Activated gamma-delta T cell (primary cell): Measurements from ENCODE around the gene KAZN.

Experiments
- DNase-seq: peaks from one replicate; lab custom pipeline; 2025; lab: John Stamatoyannopoulos, UW

The KAZN gene

DNA sequence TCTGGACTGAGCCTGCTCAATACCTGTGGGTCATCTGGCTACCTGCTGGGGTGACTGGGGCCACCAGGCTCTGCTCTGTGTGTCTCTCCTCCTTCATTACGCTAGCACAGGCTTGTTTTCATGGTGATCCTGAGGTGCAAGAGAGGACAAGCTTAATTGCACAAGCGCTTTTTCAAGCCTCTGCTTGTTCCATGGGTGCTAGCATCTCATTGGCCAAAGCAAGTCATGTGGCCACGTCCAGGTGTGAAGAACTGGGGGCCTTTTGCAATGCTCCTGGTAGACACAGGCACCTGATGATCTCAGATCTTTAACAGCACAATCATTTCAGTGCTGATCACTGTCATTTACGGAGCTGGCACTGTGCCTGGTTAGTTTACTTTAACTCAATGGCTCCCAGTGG, 114.6 kb downstream of the KAZN start:
- DNase-seq = no peak

DNA sequence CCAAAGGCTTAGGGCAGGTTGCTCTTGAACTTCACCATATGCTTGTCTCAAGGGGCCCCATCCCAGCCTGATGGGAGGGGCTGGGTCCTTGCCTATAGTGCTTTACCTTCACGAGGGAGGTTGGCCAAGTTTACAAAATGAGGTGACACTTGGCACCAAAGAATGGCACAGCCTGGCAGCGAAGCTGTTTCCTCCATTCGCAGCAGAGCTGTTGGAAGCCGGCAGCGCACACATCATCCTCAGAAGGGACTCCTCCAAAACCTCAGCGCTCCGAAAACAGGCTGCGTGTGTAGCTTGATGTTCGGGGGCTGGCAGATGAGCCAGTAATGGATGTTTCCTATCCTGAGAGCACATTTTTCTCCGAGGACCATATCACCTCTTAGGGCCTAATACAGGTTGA, 116.8 kb downstream of the KAZN start:
- no peak for DNase-seq

DNA sequence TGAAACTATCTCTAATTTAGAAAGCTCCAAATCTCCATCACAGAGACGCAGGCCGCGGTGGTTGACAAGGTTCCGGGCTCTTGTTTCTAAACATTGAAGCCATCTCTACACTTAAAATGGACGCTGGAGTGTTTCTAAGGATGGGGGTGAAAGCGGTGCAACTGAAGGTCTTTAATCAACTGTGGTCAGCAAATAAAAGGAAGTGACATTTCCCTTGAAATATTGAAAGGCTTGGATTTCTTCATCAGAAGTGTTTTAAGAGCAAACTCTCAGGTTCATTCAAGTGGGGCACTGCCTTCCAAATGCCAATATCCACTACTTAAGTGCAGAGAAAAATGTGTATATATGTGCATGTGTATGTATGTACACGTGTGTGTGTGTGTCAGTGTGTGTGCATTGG, 117.3 kb downstream of the KAZN start:
- no peak for DNase-seq

DNA sequence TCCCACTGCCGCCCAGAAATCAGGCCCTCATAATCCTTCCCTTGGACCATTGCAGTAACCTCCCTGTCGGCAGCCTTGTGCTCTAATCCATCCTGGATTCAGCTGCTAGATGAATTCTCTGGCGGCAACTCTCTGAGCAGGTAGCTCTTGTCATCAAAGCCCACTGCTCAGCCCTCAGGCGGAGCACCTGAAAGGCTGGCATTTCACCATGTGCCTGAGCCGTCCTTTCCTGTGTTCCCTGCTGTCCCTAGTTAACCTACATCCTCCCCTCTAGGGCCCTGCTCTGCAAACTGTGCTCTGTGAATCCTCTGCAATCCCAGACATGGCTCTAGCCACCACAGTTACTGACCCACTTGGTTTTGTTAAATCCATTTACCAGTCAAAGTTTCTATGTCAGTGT, 118.0 kb downstream of the KAZN start:
- DNase-seq = no peak

DNA sequence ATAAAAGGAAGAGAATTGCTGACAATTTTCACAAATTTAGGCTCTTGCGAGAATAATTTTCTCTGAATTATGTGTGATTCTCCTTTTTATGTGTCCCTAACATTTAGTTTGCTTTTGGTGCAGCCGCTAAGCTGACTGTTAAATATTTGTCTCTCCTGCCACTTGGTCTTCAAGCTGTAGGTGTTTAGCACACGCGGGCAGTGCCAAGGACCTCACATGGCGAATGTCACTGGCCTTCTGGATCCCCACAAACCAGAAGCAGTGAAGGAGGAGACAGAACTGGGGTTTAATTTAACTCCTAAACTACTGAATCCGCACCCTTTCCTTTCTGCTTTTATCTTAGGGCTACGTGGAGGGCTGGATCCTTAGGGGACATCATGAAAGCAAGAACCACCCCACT, 120.0 kb downstream of the KAZN start:
- DNase-seq = no peak

DNA sequence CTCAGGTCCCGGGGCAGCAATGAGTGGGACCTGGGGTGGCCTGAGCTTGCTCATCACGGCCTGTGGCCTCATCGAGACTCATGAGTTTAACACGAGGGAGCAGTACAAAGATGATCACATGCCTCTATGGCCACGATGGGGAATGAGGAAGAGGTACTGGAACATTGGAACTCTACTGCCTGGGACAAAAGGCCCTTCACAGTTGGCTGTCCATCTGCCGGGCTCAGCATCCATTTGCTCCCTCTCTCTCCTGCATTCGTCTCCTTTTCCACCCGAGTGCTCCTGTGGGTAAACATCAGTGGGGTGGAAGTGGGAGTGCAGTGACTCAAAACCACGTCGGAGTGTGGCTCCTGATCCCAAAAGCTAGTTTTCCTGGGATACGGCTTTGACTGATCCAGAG, 124.9 kb downstream of the KAZN start:
- no peak for DNase-seq

DNA sequence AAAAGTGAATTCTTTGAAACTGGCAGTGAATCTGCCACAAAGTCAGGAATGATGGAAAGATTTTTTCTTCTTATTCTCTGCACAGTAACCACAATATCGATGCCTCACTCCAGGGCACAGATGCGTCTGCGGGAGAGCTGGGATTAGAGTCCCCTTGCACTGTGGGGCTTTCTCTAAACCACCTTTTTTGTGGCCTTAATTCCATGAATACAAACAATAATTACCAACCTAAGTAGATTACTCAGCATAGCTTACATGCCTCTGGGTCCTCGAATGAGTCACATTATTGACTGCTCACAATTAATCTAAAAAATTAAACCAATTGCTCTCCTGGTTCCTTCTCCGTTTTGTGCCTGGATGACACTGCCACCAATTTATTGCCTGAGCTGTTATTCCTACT, 125.8 kb downstream of the KAZN start:
- DNase-seq = no peak

DNA sequence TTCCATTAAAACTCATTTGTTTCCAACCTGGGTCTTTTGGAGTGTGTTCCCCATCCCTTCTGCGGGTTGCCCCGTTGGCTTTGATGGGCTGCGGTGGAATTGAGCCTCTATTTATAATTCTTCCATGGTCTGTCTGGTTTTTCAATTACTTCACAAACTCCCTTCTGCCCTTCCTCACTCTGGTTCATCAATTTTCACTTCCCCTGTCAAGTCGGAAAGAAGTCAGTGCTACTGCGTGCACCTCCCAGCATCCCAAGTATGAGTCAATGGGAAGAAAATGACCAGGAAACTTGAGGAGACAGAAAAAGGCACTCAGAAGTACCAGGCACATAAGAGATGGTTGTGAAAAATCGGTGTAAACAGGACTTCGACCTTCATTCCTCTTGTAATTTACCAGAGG, 126.2 kb downstream of the KAZN start:
- no peak for DNase-seq

DNA sequence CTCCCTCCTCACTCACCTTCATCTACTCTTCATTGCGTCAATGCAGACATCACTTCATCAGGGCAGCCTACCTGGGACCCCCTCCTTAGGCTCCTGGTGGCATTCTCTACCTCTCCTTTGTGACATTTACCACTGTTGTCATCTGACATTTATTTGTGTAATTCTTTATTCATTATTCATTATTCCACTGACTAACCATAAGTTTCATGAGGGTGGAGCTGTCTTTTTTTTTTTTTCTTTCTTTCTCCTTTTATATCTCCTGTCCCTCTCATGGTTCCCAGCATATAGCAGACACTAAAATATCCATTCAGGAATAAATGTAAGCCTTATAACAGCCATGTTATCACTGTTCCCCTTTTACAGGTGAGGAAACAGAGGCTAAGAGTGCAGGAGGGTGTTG, 126.8 kb downstream of the KAZN start:
- DNase-seq = no peak

DNA sequence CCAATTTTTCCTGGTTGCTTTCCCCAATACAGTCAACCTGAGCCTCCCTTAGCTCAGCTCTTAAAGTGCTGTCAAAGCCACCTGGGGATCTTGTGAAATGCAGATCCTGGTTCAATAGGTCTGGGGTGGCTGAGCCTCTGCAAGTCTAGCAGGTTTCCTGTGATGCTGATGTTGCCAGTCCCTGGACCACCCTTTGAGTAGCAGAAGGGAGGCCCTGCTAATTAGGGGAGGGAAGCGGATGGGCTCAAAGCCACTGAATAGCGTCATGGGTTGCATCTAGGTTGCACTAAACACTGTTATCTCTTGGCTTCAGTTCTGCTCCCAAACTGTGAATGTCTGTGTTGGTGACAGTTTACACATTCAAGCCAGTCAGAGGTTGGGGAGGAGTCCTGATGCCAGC, 127.2 kb downstream of the KAZN start:
- DNase-seq = no peak

DNA sequence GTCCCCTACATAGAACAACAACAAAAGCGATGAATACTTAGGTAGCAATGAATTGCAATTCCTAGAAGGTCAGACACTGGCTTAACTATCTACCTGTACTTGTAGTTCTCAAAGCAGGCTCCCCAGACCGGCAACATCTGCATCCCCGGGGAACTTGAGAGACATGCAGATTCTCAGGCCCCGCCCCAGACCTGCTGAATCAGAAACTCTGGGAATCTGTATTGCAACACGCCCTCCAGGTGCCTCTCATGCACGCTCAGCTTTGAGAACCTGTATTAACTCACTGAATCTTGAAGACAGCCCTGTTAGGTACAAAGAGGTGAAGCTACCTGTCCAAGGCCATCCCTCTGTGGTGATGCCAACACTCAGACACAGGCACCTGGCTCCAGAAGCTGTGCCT, 128.1 kb downstream of the KAZN start:
- DNase-seq = no peak

DNA sequence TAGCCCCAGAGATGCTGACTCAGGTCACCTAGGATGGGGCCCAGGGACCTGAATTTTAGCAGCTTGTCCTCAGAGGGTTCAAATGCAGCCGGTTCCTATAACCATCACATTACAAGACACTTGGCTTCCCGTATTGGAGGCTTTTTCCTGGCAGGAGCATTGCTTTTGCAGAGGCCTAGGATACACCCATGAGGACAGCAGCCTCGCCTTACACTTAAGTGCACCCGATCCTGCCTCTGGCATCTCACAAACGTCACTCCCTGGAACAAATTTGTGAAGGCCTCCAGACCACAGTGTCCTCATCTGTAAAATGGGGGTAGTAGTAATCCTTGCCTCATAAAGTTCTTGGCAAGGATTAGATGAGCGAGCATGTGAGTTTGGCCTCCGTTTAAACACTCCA, 130.0 kb downstream of the KAZN start:
- no peak for DNase-seq

DNA sequence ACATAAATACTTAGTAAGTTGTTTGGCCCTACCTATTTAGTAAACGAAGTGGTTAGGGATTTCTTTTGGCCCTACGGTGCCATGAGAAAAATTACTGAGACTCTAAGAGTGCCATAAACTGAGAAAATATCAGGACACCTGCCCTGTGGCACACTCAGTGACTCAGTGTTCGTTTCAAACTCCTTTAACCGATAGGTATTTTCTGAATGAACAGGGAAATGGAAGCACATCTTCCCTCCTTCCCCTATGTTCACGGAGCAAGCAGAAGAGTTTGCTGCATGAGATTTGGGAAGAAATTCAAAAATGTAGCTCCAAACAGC, 134.2 kb downstream of the KAZN start:
- no peak for DNase-seq

DNA sequence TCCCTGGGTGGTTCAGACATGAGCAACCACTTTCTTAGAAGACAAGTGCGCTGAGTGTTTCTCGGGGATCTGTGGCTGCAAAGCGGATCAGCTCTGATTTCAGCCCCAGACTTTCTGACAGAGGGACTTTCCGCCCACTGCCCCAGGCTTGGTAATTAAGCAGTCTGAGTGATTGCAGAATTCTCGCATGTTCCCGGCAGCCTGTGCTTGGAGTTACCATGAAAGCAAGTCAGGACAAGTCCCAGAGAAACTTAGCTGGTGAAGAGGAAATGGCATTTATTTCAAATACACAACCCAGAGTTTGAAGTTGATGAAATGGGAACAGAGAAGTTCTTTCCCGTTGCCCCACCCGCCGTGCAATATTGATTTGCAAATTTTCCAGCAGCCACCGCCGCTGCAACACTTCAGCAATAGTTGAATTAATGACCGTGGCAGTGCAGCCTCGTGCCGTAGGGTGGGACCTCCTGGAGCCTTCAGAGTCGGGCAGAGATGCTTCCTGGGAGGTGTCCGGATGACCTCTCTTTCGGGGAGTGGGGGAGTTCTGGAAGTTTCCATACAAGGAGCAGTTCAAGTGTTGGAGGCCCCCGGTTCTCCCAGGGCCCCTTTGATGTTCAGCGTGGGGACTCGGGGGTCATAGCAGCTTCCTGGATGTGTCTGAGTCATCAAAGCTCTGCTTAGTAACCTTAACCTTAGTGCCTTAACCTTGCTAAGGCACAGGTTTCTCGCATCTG, 134.7 kb downstream of the KAZN start:
- DNase-seq = no peak

DNA sequence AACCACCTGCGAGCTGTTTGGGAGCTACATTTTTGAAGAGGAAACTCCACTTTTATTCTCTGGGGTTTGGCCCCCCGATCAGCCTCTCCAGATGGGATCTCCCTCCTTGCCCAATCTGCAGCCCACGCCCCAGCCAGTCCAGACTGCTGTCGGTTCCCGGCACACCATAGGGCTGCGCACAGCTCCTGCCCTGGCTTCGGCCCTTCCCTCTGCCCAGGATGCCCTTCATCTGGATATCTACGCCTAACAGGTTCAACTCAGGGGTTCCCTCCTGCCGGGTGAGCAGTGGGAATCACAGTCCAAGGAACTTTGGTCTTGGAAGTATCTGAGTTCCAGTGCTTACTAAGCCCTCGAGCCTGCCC, 135.3 kb downstream of the KAZN start:
- DNase-seq = no peak

DNA sequence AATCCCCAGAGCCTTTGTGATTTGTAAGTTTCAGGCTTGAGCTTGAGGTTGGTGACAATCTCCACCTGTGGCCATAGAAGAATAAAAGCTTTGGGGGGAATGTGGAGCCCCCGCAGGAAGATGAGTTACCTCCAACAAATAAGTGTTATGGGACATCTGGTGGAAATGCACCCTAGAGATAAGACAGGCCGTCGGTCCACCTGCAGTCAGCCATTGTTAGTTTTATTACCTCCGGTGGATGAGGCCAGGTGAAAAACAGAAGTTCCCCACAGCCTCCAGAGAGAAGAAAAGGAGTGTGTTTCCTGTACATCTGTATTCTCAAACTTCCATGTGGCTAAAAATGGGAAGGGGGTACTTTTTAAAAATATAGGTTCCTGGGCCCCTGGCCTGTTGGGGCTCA, 137.4 kb downstream of the KAZN start:
- no peak for DNase-seq

DNA sequence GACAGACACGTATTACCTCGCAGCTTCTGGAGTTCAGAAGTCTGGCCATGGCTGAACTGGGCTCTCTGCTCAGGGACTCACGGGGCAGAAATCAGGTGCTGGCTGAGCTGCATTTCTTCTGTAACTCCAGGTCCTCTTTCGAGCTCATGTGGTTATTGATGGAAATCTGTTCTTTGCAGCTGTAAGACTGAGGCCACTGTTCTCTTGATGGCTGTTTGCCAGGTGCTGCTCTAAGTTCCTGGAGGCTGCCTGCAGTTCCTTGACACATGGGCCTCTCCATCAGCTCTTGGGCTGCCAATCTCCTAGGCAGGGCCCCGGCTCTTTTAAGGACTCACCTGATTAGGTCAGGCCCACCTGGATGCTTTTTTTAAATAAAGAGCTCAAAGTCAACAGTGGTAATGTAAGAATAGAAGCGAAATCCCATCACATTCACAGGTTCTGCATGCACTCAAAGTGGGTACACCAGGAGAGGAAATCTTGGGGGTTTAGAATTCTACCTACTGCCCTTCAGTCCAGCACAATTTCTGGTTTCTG, 139.1 kb downstream of the KAZN start:
- no peak for DNase-seq

DNA sequence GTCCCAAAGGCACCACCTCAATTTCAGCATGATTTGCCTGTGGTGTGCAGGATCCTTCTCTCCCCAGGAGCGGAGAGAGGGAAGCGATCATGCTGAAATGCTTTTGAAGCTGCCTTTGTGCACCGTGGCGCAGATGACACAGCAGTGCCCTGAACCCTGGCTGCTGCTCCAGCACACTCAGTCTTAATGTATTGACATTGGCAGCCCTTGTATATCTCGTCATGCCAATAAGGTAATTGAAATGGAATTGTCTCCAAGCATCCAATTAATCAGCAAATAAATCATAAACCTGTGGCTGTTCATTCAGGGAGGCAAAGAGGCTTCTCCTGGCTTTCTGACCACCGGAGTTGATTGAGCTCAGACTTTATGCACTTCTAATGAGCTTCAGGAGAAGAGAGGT, 139.8 kb downstream of the KAZN start:
- no peak for DNase-seq

DNA sequence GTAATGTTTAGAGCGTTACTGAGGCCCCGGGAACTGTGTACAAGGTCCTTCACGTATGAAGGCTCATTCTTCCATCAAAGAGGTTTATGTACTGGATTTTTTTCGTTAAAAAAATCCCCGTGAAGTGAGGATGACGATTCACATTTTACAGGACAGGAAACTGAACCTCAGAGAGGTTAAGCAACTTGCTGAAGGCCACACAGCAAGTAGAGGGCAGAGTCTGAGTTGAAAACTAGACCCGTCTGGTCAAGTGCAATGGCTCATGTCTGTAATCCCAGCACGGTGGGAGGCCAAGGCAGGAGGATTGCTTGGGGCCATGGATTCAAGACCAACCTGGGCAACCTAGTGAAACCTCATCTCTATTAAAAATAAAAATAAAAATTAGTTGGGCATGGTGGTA, 140.2 kb downstream of the KAZN start:
- no peak for DNase-seq

DNA sequence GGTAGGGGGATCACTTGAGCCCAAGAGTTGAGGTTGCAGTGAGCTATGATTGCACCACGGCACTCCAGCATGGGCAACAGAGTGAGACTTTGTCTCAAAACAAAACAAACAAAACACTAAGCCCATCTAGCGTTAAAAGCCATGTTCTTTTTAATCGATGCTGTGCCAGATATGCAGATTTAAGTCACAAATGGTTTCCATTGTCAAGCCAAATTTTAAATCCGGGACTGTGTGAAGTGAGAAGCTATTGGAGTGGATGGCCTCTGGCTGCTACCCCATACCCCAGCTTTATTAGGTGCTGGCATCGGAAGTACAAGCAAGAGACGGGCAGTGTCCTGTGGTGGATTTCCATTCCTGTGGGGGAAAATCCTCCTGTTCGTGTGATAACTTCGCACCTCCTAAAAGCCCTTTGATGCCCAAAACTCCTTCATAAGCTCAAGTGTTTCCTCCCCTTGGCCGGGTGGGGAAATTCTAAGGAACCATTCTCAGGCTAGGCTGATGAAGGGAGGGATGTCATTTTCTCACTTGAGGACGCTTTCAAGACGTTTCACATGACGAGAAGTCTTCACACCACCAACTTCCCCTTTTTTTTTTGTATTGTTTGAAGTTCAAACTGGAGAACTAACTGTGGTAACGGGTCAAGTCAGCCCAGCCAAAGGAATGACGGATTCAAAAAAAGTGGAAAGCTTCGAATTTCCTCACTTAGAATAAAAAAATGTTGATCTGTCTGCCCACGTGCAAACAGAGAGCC, 140.8 kb downstream of the KAZN start:
- no peak for DNase-seq

DNA sequence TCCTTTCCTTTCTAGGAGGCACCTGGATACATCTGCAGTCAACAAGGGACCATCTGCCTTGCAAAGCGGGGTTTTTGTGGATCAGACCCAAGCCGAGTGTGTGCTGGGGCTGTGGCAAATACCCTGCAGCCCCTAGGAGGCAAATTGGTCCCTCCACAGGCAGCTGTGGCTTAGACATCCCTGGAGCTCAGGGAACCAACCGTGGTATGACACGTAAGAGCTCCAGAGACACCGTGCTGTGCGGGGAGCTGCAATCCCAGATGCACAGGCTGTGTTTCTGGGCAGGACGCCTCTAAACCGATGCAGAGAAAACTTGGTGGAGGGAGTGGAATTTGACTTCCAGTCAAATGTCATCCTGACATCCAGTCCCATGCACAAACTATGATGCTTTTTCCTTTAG, 141.5 kb downstream of the KAZN start:
- no peak for DNase-seq

DNA sequence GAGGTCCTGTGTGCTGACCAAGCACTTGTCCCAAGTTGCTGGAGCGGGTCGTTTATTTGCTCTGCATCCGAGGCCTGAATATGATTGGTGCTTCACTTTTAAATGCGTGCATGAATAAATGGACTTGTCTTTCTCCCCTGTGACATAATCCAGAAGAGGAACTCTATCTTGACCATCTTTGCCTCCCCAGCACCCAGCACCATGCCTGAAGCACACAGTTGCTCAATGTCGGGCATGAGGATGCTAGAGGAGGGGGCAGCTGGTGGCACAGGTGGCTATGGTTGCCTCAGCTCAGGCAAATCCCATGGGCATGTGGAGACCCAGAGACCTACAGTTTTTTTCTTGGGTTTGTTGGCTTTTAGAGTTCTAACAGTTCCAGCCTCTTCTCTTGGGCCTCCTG, 142.6 kb downstream of the KAZN start:
- no peak for DNase-seq

DNA sequence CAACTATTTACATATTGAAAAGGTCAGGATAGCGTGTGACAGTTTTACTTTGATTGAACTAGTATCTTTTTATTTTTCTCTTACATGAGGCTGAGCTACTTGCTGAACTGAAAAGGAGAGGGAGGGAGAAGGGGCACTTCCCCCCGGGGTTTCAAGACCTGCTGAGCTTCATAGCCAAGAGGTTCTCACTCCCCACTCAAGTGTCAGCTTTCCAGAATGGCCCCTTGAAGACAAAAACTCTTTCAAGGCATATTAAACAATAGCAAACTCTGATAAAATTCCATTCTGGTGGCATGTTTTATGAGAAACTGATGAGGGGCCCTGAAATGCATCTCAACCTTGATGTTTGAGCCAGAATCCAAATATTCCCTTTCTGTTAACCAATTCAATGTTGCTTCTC, 143.0 kb downstream of the KAZN start:
- no peak for DNase-seq
